ENCODE data around the gene MYL6.

The MYL6 gene

GRCh38 chr12:56120158-56120846 lies 37.9 kb upstream of the MYL6 start:
- H3K27ac ChIP-seq (ENCODE audit: low read depth, low read length) = peak overlapping the region; percentile 80
- H3K27me3 ChIP-seq (ENCODE audit: control insufficient read depth in 1 of 2, insufficient read depth in 2 of 2, low read length in 2 of 2) = no peaks in the 10 kb centered on the region
- H3K9ac ChIP-seq (ENCODE audit: low read length) = no peak overlapping the region
- H3K4me3 ChIP-seq (ENCODE audit: low read depth in 1 of 2, low read length in 2 of 2) = no peak overlapping the region
- H3K9me3 ChIP-seq (ENCODE audit: low read length) = no peaks in the 10 kb centered on the region
- peaks cover 20% of the 10 kb centered on the region for H3K4me1 ChIP-seq (ENCODE audit: insufficient read depth, low read length)
- H3K36me3 ChIP-seq (ENCODE audit: insufficient read depth, low read length) = peaks cover 33% of the 10 kb centered on the region

- Histone ChIP-seq H3K4me1 (ENCODE audit: insufficient read depth, low read length) (peaks cover 27% of the 10 kb centered on the region), H3K27me3 (ENCODE audit: control insufficient read depth in 1 of 2, insufficient read depth in 2 of 2, low read length in 2 of 2) (no peaks in the 10 kb centered on the region), H3K9ac (ENCODE audit: low read length) (no peak overlapping the region), H3K4me3 (ENCODE audit: low read depth in 1 of 2, low read length in 2 of 2) (no peak overlapping the region), H3K27ac (ENCODE audit: low read depth, low read length) (no peak overlapping the region), H3K9me3 (ENCODE audit: low read length) (no peaks in the 10 kb centered on the region), H3K36me3 (ENCODE audit: insufficient read depth, low read length) (peaks cover 33% of the 10 kb centered on the region)
These were observed 36.8 kb upstream of the MYL6 start for GRCh38 chr12:56121204-56121870.

- Histone ChIP-seq H3K27ac (ENCODE audit: low read depth, low read length) (peak overlapping the region; percentile 53), H3K9ac (ENCODE audit: low read length) (no peak overlapping the region), H3K27me3 (ENCODE audit: control insufficient read depth in 1 of 2, insufficient read depth in 2 of 2, low read length in 2 of 2) (no peaks in the 10 kb centered on the region), H3K4me1 (ENCODE audit: insufficient read depth, low read length) (peaks cover 38% of the 10 kb centered on the region), H3K4me3 (ENCODE audit: low read depth in 1 of 2, low read length in 2 of 2) (no peak overlapping the region), H3K9me3 (ENCODE audit: low read length) (no peaks in the 10 kb centered on the region), H3K36me3 (ENCODE audit: insufficient read depth, low read length) (peaks cover 27% of the 10 kb centered on the region)
These were observed 35.5 kb upstream of the MYL6 start for GRCh38 chr12:56122637-56123036.

- H3K9me3 ChIP-seq (ENCODE audit: low read length) = no peaks in the 10 kb centered on the region
- no peaks in the 10 kb centered on the region for H3K27me3 ChIP-seq (ENCODE audit: control insufficient read depth in 1 of 2, insufficient read depth in 2 of 2, low read length in 2 of 2)
- no peak overlapping the region for H3K4me3 ChIP-seq (ENCODE audit: low read depth in 1 of 2, low read length in 2 of 2)
- H3K36me3 ChIP-seq (ENCODE audit: insufficient read depth, low read length) = peaks cover 27% of the 10 kb centered on the region
- no peak overlapping the region for H3K27ac ChIP-seq (ENCODE audit: low read depth, low read length)
- peaks cover 31% of the 10 kb centered on the region for H3K4me1 ChIP-seq (ENCODE audit: insufficient read depth, low read length)
- H3K9ac ChIP-seq (ENCODE audit: low read length) = no peak overlapping the region
These were observed 34.0 kb upstream of the MYL6 start for GRCh38 chr12:56124133-56124532.

- peak overlapping the region in 1 of 2 donors; percentile 58 for H3K4me3 ChIP-seq (ENCODE audit: low read depth in 1 of 2, low read length in 2 of 2)
- no peaks in the 10 kb centered on the region for H3K9me3 ChIP-seq (ENCODE audit: low read length)
- peaks cover 23% of the 10 kb centered on the region for H3K36me3 ChIP-seq (ENCODE audit: insufficient read depth, low read length)
- peak overlapping the region; percentile 77 for H3K9ac ChIP-seq (ENCODE audit: low read length)
- no peaks in the 10 kb centered on the region for H3K27me3 ChIP-seq (ENCODE audit: control insufficient read depth in 1 of 2, insufficient read depth in 2 of 2, low read length in 2 of 2)
- H3K4me1 ChIP-seq (ENCODE audit: insufficient read depth, low read length) = peaks cover 33% of the 10 kb centered on the region
- H3K27ac ChIP-seq (ENCODE audit: low read depth, low read length) = peak overlapping the region; percentile 92
These were observed 31.4 kb upstream of the MYL6 start for GRCh38 chr12:56126732-56127239.

GRCh38 chr12:56127485-56127887 lies 30.7 kb upstream of the MYL6 start:
- H3K27ac ChIP-seq (ENCODE audit: low read depth, low read length) = peak overlapping the region; percentile 92
- peaks cover 33% of the 10 kb centered on the region for H3K4me1 ChIP-seq (ENCODE audit: insufficient read depth, low read length)
- no peaks in the 10 kb centered on the region for H3K27me3 ChIP-seq (ENCODE audit: control insufficient read depth in 1 of 2, insufficient read depth in 2 of 2, low read length in 2 of 2)
- peaks cover 24% of the 10 kb centered on the region for H3K36me3 ChIP-seq (ENCODE audit: insufficient read depth, low read length)
- no peaks in the 10 kb centered on the region for H3K9me3 ChIP-seq (ENCODE audit: low read length)
- peak overlapping the region; percentile 77 for H3K9ac ChIP-seq (ENCODE audit: low read length)
- H3K4me3 ChIP-seq (ENCODE audit: low read depth in 1 of 2, low read length in 2 of 2) = peak overlapping the region in 1 of 2 donors; percentile 58

- H3K36me3 ChIP-seq (ENCODE audit: insufficient read depth, low read length) = peaks cover 26% of the 10 kb centered on the region
- H3K27me3 ChIP-seq (ENCODE audit: control insufficient read depth in 1 of 2, insufficient read depth in 2 of 2, low read length in 2 of 2) = no peaks in the 10 kb centered on the region
- H3K27ac ChIP-seq (ENCODE audit: low read depth, low read length) = peak within 1 kb of the TSS; percentile 92
- no peaks in the 10 kb centered on the region for H3K9me3 ChIP-seq (ENCODE audit: low read length)
- H3K4me1 ChIP-seq (ENCODE audit: insufficient read depth, low read length) = peaks cover 33% of the 10 kb centered on the region
- H3K9ac ChIP-seq (ENCODE audit: low read length) = peak within 1 kb of the TSS; percentile 83
- H3K4me3 ChIP-seq (ENCODE audit: low read depth in 1 of 2, low read length in 2 of 2) = peak within 1 kb of the TSS; percentile 66 to 91
These were observed 30.1 kb upstream of the MYL6 start, which contains the start of gene ESYT1 for GRCh38 chr12:56127888-56128669. Gene ESYT1 (plus strand): TSS chr12:56128267. CDS start chr12:56128320, 53 bp downstream.

GRCh38 chr12:56128670-56129205 lies 29.4 kb upstream of the MYL6 start:
- H3K27ac ChIP-seq (ENCODE audit: low read depth, low read length) = peak overlapping the region; percentile 92
- H3K4me3 ChIP-seq (ENCODE audit: low read depth in 1 of 2, low read length in 2 of 2) = peak overlapping the region; percentile 66 to 91
- H3K27me3 ChIP-seq (ENCODE audit: control insufficient read depth in 1 of 2, insufficient read depth in 2 of 2, low read length in 2 of 2) = no peaks in the 10 kb centered on the region
- peaks cover 33% of the 10 kb centered on the region for H3K4me1 ChIP-seq (ENCODE audit: insufficient read depth, low read length)
- peaks cover 33% of the 10 kb centered on the region for H3K36me3 ChIP-seq (ENCODE audit: insufficient read depth, low read length)
- H3K9ac ChIP-seq (ENCODE audit: low read length) = peak overlapping the region; percentile 83
- no peaks in the 10 kb centered on the region for H3K9me3 ChIP-seq (ENCODE audit: low read length)

GRCh38 chr12:56129206-56129941 lies 28.8 kb upstream of the MYL6 start:
- Histone ChIP-seq H3K4me1 (ENCODE audit: insufficient read depth, low read length) (peaks cover 33% of the 10 kb centered on the region), H3K27ac (ENCODE audit: low read depth, low read length) (peak overlapping the region; percentile 92), H3K4me3 (ENCODE audit: low read depth in 1 of 2, low read length in 2 of 2) (peak overlapping the region; percentile 66 to 91), H3K27me3 (ENCODE audit: control insufficient read depth in 1 of 2, insufficient read depth in 2 of 2, low read length in 2 of 2) (no peaks in the 10 kb centered on the region), H3K9ac (ENCODE audit: low read length) (peak overlapping the region; percentile 83), H3K36me3 (ENCODE audit: insufficient read depth, low read length) (peaks cover 39% of the 10 kb centered on the region), H3K9me3 (ENCODE audit: low read length) (no peaks in the 10 kb centered on the region)

- Histone ChIP-seq H3K9ac (ENCODE audit: low read length) (peak overlapping the region; percentile 67), H3K4me1 (ENCODE audit: insufficient read depth, low read length) (peaks cover 33% of the 10 kb centered on the region), H3K36me3 (ENCODE audit: insufficient read depth, low read length) (peaks cover 45% of the 10 kb centered on the region), H3K27ac (ENCODE audit: low read depth, low read length) (peak overlapping the region; percentile 92), H3K4me3 (ENCODE audit: low read depth in 1 of 2, low read length in 2 of 2) (peak overlapping the region; percentile 66 to 91), H3K27me3 (ENCODE audit: control insufficient read depth in 1 of 2, insufficient read depth in 2 of 2, low read length in 2 of 2) (no peaks in the 10 kb centered on the region), H3K9me3 (ENCODE audit: low read length) (no peaks in the 10 kb centered on the region)
These were observed 28.1 kb upstream of the MYL6 start for GRCh38 chr12:56129942-56130495.

All from muscle layer of colon (tissue), 2 donors.